D721Med (cell line): ENCODE measurements around the gene NPC1.

Experiments
- DNase-seq: peaks from one replicate; pipeline ENCODE4 v3.0.0; 2011; ENCODE audit warnings: low spot score; ENCODE audit not compliant: insufficient read length
- FAIRE-seq: peaks from 2 replicates; lab custom pipeline; 2011; peaks lifted over from hg19 to GRCh38; lab: Jason Lieb, UNC
- TF ChIP-seq, protein P1 (sequence below): IDR thresholded peaks from 2 replicates; pipeline ENCODE4 v1.5.1; 2012; ENCODE audit warnings: mild to moderate bottlenecking, control low read depth; ENCODE audit not compliant: insufficient read depth; ENCODE audit errors: missing control alignments

Gene NPC1

GRCh38 chr18:23556145-23556780, 30.0 kb downstream of the NPC1 start:
- FAIRE-seq (no peak), DNase-seq (no peak)
- TF ChIP-seq, protein P1, sequence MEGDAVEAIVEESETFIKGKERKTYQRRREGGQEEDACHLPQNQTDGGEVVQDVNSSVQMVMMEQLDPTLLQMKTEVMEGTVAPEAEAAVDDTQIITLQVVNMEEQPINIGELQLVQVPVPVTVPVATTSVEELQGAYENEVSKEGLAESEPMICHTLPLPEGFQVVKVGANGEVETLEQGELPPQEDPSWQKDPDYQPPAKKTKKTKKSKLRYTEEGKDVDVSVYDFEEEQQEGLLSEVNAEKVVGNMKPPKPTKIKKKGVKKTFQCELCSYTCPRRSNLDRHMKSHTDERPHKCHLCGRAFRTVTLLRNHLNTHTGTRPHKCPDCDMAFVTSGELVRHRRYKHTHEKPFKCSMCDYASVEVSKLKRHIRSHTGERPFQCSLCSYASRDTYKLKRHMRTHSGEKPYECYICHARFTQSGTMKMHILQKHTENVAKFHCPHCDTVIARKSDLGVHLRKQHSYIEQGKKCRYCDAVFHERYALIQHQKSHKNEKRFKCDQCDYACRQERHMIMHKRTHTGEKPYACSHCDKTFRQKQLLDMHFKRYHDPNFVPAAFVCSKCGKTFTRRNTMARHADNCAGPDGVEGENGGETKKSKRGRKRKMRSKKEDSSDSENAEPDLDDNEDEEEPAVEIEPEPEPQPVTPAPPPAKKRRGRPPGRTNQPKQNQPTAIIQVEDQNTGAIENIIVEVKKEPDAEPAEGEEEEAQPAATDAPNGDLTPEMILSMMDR, result no peak

- FAIRE-seq, result no peak
- TF ChIP-seq, protein P1, result no peak
- DNase-seq, result no peak
Observed at GRCh38 chr18:23553887-23554286, 32.4 kb downstream of the NPC1 start.

DNA sequence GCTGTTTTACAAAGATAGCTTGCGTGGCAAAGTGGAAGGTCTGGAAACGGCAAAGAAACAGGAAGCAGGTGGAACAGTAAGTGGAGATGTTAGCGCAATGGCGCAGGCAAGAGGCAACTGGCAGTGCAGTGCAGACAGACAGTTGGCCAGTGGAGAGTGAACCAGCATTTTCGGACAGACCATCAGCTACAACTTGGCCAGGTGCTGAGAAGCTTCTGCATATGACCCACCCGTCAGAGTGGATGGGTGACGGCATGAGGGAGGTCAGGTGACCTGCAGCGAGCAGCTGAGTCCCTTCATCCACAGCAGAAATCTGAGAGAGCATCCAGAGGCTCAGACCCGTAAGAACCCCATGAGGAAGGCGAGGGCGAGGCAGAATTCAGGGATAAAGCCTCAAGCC, 33.8 kb downstream of the NPC1 start:
- TF ChIP-seq, protein P1, result no peak

GRCh38 chr18:23551978-23552377, 34.3 kb downstream of the NPC1 start:
- TF ChIP-seq, protein P1, result no peak
- no peak for FAIRE-seq
- DNase-seq, result no peak

More for the DNA sequence above, 33.8 kb downstream of the NPC1 start:
- FAIRE-seq, result no peak
- no peak for DNase-seq

GRCh38 chr18:23550898-23551297, 35.4 kb downstream of the NPC1 start:
- FAIRE-seq, result no peak
- no peak for DNase-seq
- TF ChIP-seq, protein P1, result no peak

GRCh38 chr18:23548719-23549118, 37.6 kb downstream of the NPC1 start:
- TF ChIP-seq, protein P1, result no peak
- DNase-seq, result no peak
- no peak for FAIRE-seq

GRCh38 chr18:23548275-23548674, 38.0 kb downstream of the NPC1 start:
- FAIRE-seq (no peak), DNase-seq (no peak)
- TF ChIP-seq, protein P1, result no peak
